ENCODE results near the gene TEX101.

GRCh38 chr19:43425567-43426392 is 11.1 kb downstream of the TEX101 start:
- TF ChIP-seq CTCF (conservative IDR thresholded peaks at IDR 0.05 in 1 of 2, IDR thresholded peaks at IDR 0.05 in 1 of 2; ENCODE audit: low read depth in 1 of 2, low read length in 2 of 2) (peak; percentile 53 to 68), EZH2 (IDR thresholded peaks at IDR 0.05; ENCODE audit: low read length, missing control alignments) (no peak)
